Uterus (tissue), 2 donors: ENCODE data around the gene ZBED6.

Source experiments
- CTCF ChIP-seq, 4 experiments: fragments of 200-600 bp in 2 of 4; fragments of 450-650 bp in 2 of 4; sonication (generic) in 2 of 4; IDR thresholded peaks; one replicate each; pipeline ENCODE4 v1.5.1; 2016 to 2019; ENCODE audit warnings: antibody characterized with exemption in 4 of 4, mild to moderate bottlenecking in 2 of 4, moderate library complexity in 1 of 4
- POLR2A ChIP-seq, 2 donors: fragments of 450-650 bp; IDR thresholded peaks; one replicate each; pipeline ENCODE4 v1.6.1; 2016; ENCODE audit warnings: antibody characterized with exemption in 2 of 2, mild to moderate bottlenecking in 1 of 2, moderate library complexity in 1 of 2

- TF ChIP-seq CTCF (IDR thresholded peaks at IDR 0.05) (no peak), POLR2A (IDR thresholded peaks at IDR 0.05) (no peak)
Measured at GRCh38 chr1:203769505-203770343, 25.7 kb upstream of the ZBED6 start.
